ENCODE results near the gene COQ4.

Gene COQ4

GRCh38 chr9:128304971-128305288, 17.7 kb upstream of the COQ4 start:
- Histone ChIP-seq H3K27ac (no peak overlapping the region), H3K4me3 (no peak overlapping the region)
- no peak for TF ChIP-seq CTCF (IDR thresholded peaks at IDR 0.05)
- no peak for DNase-seq (ENCODE audit: low spot score)

DNA sequence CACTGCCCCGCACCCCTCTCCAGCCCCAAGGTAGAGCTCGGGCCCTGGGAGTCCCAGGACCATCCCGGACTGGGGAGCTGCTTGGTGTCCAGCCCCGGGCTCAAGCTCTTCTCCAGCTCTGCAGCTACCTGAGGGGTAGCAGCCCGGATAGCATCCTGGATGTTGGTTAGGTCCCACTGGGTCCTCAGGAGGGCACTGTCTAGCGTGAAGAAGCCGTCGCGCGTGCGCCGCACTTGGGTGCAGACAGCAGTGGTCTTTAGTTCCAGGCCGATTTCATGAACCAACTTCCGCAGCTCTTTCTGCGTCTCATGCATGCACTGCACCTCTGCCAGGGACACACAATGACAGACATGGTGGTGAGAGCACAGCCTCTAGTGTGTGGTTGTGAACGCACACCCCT, 13.1 kb upstream of the COQ4 start:
- no peak for TF ChIP-seq CTCF (IDR thresholded peaks at IDR 0.05)
- no peak overlapping the region for H3K4me3 ChIP-seq
- H3K27ac ChIP-seq = no peak overlapping the region
- DNase-seq (ENCODE audit: low spot score) = no peak

- no peak for DNase-seq (ENCODE audit: low spot score)
- no peak for TF ChIP-seq CTCF (IDR thresholded peaks at IDR 0.05)
- no peak overlapping the region for H3K27ac ChIP-seq
Observed at GRCh38 chr9:128310461-128310860, 12.2 kb upstream of the COQ4 start.

GRCh38 chr9:128314697-128315096, 7.9 kb upstream of the COQ4 start:
- no peak overlapping the region for H3K27ac ChIP-seq

More at GRCh38 chr9:128310461-128310860, 12.2 kb upstream of the COQ4 start:
- no peak overlapping the region for H3K4me3 ChIP-seq

DNA sequence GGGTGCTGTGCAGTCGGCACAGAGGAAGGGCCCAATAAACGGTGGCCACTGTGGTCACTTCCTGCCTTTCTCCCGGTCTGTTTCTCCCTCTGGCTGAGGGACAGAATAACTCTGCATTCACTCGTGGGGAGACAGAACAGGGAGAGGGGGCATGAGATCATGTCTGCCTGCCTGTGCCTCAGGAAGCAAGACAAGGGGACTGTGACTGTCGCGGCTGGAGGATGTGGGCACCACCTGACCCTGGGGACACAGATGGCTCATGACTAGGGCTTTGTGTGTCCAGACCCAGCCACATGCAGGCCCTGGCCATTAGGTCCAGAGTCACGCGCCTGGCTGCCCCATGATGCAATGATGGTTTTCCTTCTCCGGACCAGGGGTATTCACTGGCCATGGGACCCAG, 6.2 kb upstream of the COQ4 start:
- no peak overlapping the region for H3K4me3 ChIP-seq
- TF ChIP-seq CTCF (IDR thresholded peaks at IDR 0.05) = no peak
- no peak for DNase-seq (ENCODE audit: low spot score)
- no peak overlapping the region for H3K27ac ChIP-seq

More at GRCh38 chr9:128314697-128315096, 7.9 kb upstream of the COQ4 start:
- no peak for DNase-seq (ENCODE audit: low spot score)
- no peak for TF ChIP-seq CTCF (IDR thresholded peaks at IDR 0.05)
- H3K4me3 ChIP-seq = no peak overlapping the region

GRCh38 chr9:128317629-128318028, 5.0 kb upstream of the COQ4 start:
- Histone ChIP-seq H3K27ac (no peak overlapping the region), H3K4me3 (no peak overlapping the region)
- no peak for DNase-seq (ENCODE audit: low spot score)
- TF ChIP-seq CTCF (IDR thresholded peaks at IDR 0.05) = no peak

DNA sequence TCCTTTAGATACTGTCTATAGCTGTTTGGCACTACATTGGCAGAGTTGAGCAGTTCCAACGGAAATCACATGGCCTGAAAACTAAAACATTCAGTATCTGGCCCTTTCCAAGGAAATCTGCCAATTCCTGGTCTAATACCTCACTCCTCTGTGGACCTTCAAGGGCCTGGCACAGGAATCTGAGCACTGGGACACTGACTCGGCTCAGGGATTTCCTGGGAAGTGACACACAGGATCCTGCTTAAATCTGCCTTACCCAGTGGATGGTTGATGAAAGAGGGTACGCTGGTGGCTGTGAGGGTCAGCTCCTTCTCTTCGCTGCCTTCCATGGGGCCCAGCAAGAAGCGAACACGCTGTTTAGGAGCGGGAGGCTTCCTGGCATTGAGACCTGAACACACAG, 1.3 kb upstream of the COQ4 start:
- no peak for TF ChIP-seq CTCF (IDR thresholded peaks at IDR 0.05)
- Histone ChIP-seq H3K27ac (no peak overlapping the region), H3K4me3 (peak overlapping the region; percentile 83)
- DNase-seq (ENCODE audit: low spot score) = no peak
